ENCODE measurements around the gene PPIL6.

Gene PPIL6

DNA sequence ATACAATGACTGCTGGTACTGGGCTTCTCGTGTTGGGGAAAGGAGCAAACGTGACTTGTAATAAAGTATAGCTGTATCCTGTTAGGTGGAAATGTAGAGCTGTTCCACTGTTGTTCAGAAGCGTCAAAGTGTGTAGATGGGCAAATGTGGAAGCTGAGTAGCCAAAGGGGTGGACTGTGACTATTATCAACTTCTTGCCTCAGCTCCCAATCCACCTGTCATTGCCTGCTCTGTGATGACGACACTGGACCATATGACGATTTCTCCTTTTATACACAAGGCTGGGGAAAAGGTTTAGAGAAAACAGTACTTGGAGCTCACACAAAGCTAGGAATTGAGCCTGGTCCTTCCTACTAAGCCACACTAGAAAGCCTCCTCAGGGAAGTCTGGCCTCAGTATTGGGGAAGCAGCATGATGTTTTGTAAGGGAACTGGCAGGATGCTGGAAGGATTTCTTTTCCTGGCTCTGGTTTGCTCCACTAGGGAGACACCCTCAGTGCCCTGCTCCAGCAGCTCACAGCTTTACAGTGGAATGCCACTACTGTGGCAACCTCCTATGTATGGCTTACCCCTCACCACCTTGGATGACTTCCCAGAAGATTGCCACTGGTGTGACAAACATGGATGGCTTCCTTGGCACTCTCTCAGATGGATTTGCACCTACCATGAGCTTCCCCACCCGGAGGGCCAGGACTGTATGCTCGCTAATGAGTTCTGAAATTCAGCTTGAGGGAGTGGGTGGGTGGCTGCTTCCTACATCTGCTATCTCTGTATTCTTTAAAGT, 78.1 kb downstream of the PPIL6 start:
- DNase-seq (ENCODE audit: low spot score), result no peak

DNA sequence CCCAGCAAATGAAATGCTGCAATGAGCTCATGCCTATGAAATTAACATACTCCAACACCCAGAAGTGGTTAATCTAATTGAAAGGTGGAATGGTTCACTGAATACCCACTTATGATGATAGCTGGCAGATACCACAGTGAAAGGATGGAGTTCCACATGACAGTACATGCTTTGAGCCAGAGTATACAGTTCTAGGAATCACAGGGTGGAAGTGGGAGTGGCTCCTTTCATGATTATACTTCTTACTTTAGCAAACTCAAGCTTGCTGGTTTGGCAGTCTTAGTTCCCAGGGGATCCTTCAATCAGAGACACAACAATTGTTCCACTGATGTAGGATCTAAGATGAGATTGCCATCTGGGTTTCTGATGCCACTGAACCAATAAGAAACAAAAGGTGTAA, 79.6 kb downstream of the PPIL6 start:
- no peak for DNase-seq (ENCODE audit: low spot score)

DNA sequence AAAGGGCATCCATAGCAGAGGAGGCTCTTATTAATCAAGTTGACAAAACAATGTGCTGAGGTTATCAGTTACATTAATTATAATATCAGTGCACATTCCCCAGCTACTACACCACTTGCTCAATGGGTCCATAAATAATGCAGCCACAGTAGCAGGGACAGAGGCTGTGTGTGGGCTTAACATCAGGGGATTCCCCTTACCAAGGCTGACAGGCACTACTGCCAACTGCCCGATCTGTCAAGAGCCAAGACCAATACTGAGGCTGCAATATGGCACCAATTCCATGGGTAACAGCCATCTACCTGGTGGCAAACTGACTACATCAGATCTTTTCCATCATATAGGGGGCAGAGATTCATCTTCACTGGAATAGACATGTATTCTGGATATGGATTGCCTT, 80.1 kb downstream of the PPIL6 start:
- no peak for DNase-seq (ENCODE audit: low spot score)

DNA sequence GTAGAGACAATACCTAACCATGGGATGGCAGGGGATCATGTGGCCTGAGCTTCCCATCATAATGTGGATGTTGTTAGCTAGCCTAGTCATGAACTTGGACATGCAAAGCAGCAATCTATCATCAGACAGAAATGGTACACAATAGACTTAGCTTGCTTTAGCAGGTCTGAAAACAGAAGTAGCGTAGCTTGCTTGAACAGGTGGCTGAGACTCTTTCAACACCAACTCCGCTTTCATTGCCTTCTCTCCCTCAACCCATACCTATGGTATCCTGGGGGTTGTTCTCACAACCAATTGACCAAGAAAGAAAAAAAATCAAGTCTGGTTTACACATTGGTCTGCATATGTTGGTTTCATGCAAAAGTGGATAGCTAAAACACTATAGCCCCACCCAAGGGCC, 81.2 kb downstream of the PPIL6 start:
- no peak for DNase-seq (ENCODE audit: low spot score)

DNA sequence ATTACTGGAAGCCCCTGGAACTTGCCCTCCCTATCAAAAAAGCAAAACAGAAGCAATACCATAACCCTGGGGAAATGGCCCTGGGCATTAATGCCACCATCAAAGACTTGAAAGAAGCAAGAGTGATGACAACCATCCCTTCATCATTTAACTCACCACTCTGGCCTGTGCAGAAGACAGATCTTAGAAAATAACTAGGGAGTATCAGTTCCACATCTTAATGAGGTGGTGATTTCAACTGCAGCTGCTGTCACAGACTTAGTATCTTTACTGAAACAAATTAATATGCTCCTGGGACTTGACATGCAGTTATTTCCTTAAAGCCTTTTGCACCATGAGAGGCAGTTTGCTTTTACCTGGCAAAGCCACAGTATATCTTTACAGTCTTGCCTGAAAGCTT, 82.2 kb downstream of the PPIL6 start:
- DNase-seq (ENCODE audit: low spot score), result no peak

DNA sequence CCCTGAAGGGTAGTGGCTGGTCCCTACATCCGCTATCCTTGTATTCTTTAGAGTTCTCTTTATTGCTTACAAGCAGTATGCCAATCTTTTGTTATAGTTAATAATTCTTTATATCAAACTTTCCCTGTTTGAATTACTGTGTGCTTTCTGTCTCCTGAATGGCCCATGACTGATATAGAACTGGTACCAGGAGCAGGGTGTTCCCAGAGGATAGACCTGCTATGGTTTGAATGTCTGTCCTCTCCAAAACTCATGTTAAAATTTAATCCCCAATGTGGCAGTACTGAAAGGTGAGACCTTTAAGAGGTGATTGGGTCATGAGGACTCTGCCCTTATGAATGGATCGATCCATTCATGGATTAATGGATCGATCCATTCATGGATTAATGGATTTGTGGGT, 84.2 kb downstream of the PPIL6 start:
- no peak for DNase-seq (ENCODE audit: low spot score)

DNA sequence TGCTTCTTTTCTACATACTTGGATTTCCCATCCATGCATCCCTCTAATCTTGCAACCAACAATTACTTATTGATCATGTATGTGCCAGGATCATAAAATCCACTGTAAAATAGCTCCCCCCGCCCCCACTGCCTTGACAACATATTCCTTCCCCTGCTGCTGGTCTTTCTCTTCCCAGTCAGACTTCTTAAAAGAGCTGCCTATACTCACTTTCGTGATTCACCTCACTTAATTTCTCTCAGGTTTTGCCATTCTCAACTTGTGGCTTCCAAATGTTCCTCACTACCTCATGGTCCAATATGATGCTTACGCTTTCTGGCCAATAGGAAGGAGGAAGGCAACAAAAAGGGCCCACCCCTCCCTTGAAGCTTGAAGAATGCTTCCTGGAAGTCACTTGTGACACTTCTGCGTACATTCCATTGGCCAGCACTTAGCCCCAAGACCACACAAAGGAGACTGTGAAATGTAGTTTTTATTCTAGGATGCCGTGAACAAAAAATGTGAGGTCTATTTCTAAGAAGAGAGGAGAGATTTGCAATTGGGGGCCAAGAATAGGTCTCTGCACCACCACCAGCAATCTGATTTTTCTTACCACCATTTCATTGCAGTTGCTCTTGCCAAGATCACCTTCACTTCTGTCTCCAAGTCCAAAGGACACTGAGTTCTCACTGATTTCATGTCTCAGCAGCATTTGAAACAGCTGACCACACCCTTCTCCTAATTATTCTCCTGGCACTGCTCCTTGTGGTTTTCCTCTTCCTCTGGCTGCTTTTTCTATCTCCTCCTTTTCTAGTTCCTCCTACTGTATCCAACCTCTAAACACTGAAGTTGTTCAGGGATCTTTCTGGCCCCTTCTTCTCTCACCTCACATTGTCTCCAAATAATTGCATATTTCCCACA, 88.9 kb downstream of the PPIL6 start:
- DNase-seq (ENCODE audit: low spot score), result no peak

DNA sequence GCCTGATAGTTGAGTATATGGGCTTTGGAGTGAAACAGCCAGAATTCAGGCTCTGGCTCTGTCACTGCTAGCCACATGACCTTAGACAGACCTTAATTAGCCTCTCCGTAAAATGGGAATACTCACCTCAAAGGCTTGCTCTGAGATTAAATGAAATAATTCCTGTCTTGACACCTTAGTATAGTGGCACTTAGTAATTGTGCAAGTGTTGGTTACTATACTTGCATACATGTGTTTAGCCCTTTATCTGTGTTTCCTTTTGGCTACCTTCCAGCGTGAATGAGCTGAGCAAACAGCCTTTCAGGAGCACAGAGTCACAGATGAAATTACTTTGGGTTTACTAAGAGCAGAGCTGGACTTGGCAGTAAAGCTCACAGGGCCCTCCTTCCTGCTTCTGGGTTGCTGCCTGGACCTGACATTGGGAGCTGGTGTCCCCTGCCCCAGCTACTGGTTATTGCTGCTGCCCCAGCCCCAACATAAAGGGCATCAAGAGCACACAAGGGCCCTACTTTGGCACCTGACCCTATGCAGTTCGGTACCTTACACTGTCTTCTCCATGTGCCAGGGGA, 90.9 kb downstream of the PPIL6 start:
- DNase-seq (ENCODE audit: low spot score), result no peak

DNA sequence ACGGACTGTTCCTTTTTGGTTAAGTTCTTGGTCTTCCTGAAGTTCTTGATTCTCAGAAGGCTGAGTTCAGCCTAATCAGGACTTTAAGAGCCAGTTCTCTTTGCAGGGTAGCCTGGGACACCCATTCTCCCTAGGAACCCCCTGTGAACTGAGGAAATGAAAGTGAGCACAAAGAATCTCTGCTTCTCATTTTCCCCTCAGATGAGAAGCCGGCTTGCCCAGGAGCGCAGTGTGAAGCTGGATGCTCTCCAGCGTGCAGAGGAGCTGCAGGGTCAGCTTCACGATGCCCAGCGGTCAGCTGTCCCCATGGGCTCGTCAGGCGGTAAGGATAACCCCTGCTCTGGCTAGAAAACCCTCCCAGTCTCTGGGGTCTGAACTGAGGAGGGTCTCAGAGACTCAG, 92.2 kb downstream of the PPIL6 start:
- no peak for DNase-seq (ENCODE audit: low spot score)

DNA sequence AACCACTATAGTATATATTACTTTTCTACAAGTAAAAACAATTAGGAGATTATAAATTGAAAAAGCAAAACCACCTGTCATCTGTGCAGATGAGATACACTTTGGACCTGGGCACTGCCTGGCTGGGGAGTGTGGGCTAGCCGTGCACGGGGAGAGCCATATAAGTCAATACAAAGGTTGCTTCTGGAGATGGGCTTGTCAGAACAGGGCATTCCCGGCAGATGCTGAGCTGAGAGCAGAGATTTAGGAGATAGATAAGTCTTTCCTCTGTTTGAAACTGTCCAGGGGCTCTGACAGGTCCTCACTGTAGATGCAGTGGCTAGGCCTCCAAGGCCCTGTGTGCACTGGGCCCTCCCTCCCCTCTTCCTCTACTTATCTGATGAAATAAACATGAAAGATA, 92.6 kb downstream of the PPIL6 start:
- DNase-seq (ENCODE audit: low spot score), result no peak

DNA sequence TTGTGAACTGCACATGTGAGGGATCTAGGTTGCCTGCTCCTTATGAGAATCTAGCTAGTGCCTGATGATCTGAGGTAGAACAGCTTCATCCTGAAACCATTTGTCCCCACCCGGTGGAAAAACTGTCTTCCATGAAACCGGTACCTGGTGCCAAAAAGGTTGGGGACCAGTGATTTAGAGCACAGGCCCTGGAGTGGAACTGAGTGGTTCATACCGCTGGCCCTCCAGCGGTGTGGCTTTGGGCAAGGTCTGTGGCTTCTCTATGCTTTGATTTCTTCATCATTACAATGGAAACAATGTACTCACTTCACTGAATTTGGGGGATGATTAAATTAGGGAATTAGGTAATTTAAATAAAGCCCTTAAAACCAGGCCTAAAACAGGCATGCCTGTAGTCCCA, 94.4 kb downstream of the PPIL6 start:
- no peak for DNase-seq (ENCODE audit: low spot score)

DNA sequence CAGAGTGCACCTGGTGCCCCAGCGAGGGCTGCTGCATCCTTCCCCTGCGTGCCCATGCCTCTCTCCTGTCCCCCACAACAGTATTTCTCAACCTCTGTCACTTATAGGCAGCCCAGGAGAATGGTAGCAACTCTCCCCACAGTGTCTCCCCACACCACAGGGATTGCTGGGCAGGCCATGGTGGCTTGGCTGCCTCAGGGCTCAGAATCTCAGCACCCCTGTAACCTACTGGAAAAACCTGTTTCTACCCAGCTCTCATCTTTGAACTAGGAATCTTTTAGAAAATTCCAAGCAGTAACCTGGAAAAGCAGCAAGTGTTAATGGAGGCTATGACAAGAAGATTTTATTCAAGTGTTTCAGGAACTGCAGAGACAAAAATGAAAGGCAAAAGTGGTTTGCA, 96.2 kb downstream of the PPIL6 start:
- no peak for DNase-seq (ENCODE audit: low spot score)

DNA sequence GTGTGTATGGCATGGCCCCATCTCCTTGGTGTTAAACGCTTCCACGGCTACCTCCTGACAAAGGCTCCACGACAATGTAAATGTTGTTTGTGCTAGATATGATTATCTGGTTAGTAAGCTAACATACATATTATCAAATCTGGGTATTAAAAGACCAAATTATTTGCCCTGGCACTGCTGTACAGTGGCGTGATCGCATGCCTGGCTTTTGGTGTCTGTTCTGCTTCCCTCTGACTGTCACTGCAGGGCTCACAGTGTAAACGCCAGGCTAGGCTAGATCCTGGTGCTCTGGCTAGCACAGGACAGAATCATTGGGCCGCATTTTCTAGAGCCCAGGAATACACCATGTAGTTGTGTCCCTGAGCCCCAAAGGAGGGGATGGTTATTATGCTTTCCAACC, 96.9 kb downstream of the PPIL6 start:
- no peak for DNase-seq (ENCODE audit: low spot score)

DNA sequence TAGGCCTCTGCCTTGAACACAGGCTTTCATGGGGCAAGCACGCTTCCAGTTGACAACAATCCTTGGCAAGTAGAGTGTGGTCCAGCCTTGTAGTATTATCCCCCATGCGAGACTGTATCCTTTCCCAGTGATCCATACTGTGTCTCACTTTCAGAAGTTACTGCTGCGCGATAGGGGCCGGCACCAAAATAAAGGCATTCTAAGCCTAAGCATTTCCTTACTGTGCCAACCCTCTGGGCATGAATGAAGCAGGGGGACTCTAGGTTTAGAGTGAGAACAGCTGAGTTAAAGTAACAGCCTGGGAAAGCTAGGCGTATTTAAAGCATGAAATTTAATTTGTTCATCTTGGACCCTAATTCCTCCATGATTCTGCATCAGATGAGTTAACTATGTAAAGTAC, 97.5 kb downstream of the PPIL6 start:
- no peak for DNase-seq (ENCODE audit: low spot score)

DNA sequence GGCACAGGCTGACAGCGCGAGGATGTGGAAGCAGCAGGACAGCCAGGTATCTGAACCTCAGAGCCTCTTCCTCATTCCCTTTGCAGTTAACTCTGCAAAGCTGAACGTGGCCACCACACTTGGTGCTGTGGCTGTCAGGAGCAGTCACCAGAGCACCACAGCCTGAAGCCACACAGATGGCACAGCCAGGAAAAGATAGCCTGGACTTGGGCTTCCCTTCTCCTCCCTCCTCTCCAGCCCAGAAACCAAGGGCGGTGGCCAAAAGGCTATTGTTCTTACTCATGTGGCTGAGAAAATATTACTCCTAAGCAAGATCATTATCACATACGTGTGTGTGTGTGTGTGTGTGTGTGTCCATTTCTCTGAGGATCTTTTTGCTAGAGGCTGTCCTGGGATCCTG, 97.9 kb downstream of the PPIL6 start:
- no peak for DNase-seq (ENCODE audit: low spot score)

DNA sequence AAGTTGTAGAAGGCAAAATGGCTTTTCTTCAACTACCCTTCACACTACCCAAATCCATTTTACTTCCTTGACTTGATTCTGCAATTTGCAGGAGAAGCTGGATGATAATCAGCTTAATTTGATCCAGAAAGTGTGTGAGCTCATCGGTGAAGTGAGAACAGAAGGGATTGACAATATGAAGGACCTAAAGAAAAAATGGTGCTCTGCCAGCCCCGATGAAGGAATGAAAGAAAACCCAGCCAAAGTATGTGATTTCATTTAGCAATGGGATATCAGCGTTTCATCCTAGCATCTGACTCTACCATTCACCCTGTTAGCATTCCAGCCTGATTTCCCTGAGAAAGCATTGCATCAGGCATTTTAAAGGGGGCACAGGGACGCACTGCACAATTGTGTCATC, 99.6 kb downstream of the PPIL6 start:
- DNase-seq (ENCODE audit: low spot score), result no peak

Data from CD4-positive, alpha-beta T cell treated with Interleukin-6 at 100 ng/mL for 8 hours (primary cell).